ENCODE measurements around the gene MANEA. TPM values are rescaled to one million over a fixed set of nuclear protein-coding genes. Genes with fewer than 3 reads are reported as not detected.
A peak's percentile ranks its signal among the peaks of the same experiment; 100 is the strongest.

MANEA gene, protein sequence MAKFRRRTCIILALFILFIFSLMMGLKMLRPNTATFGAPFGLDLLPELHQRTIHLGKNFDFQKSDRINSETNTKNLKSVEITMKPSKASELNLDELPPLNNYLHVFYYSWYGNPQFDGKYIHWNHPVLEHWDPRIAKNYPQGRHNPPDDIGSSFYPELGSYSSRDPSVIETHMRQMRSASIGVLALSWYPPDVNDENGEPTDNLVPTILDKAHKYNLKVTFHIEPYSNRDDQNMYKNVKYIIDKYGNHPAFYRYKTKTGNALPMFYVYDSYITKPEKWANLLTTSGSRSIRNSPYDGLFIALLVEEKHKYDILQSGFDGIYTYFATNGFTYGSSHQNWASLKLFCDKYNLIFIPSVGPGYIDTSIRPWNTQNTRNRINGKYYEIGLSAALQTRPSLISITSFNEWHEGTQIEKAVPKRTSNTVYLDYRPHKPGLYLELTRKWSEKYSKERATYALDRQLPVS
- total RNA-seq, result 10 to 100 TPM; 19.6 to 22.4 TPM

DNA sequence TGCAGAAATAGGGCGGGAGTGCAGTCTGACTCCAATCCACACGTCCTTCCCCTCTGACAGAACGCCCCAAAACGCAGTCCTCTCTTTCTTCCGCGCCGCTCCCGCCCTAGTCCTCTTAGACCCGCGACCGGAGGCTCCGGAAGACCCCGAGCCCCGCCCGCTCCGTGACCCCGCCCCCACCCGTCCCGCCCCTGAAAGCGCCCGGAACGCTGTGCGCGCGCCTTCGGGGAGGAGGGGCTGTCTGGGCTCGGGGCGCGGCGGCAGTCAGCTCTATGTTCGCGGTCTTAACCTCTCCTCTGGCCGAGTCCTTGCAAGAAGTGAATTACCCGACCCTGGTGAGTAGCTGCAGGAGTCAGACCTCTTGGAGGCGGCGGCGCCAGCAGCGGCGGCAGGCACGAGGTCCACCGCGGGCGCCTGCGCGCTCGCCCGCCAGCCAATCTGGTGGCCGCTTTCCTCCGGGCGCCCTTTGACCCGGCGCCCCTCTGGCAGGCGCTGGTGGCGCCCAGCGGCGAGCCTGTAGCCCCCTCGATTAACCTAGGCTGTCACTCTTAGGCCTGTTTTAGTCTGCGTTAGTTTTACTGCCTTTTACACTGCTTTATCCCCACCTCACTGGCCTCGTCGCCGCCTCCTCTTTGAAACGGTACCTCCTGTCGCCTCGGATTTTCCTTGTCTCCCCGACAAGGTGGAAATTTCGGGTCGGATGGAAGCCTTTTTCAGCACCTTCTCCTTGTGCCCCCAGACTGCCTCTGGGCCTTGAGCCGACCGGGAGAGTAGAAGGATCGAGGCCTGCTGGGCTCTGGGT, at the start of gene MANEA:
MANEA (plus strand) TSS at position 232 of the 802 bp plus-strand sequence. CDS start 8,905 bp downstream, outside the sequence.
- ChIA-PET CTCF (no interaction called here), POLR2A (no interaction called here)
- peak; percentile 92 for DNase-seq
- Mint-ChIP-seq H3K36me3 (ENCODE audit: low read depth) (peaks cover 15% of the 10 kb centered on the region), H3K27me3 (no peaks in the 10 kb centered on the region), H3K4me3 (peak within 1 kb of the TSS; percentile 81), H3K27ac (peak within 1 kb of the TSS; percentile 98), H3K9me3 (ENCODE audit: low read depth) (no peaks in the 10 kb centered on the region), H3K4me1 (peaks cover 31% of the 10 kb centered on the region)
- ATAC-seq, result peak; percentile 92
- intact Hi-C loops (cut with DNase I, micrococcal nuclease), result loop anchor here (1.0 to 10.0 kb wide), 7 partner anchors 944 to 1707 kb away; partner anchors contain the start of genes MMS22L (in 2 of the 2), NDUFAF4 (in 2 of the 2), GPR63 (in 1 of the 2) and KLHL32 (in 1 of the 2)

DNA sequence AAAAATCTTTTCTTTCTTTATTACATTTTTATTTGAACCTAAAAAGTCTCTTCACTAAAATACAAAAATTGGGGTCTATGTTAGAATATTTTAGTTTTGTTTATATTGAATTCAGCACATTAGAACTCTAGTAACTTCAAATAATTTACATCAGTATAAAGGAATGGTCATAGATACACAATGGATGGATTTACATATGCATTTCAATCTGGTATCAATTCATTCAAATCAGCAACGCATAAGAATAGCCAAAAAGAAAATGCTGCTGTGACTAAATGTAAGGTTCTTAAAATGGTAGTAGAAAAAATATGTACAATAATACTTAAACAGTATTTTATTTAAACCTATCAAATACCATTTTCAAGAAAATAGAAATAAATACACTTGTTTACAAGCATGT, 47.6 kb upstream of the MANEA start:
- Mint-ChIP-seq H3K4me3 (no peak overlapping the region), H3K36me3 (ENCODE audit: low read depth) (no peaks in the 10 kb centered on the region), H3K27ac (no peak overlapping the region), H3K4me1 (no peaks in the 10 kb centered on the region), H3K9me3 (ENCODE audit: low read depth) (no peaks in the 10 kb centered on the region), H3K27me3 (peaks cover 6% of the 10 kb centered on the region)
- ChIA-PET POLR2A (no interaction called here), CTCF (no interaction called here)
- intact Hi-C loops (cut with DNase I, micrococcal nuclease), result no loop called here
- ATAC-seq (no peak), DNase-seq (no peak)

DNA sequence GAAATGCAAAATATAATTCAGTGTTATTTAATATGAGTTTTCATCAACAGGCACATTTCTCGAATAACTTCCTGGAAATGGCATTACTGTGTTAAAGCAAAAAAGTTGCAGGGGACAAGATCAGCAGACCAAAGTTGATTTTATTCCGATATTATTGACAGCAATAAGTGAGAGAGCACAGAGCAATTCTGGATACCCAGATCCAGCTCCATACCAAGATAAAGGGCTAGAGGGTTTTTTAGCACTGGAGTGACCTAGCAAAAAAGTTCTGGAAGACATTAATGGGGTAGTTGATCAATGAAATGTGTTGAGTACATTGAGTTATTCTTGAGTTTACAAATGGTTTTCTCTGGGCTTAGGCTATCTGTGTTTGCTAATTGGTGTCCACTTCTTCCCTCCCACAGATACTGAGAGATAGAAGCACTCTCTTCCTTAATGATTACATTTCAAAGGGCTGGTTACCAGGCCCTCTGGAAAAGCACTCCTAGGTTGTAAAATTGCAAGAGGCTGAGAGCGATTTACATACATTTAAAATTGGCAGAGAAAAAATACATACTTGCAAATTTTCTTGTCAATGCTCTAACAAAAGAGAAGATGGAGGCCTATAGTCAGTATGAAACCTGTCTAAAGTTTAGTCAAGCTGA, 47.0 kb upstream of the MANEA start:
- H3K4me1 Mint-ChIP-seq, result no peaks in the 10 kb centered on the region
- CTCF ChIA-PET, result no interaction called here
- H3K4me3 Mint-ChIP-seq, result no peak overlapping the region
- H3K9me3 Mint-ChIP-seq (ENCODE audit: low read depth), result no peaks in the 10 kb centered on the region
- intact Hi-C loops (cut with DNase I, micrococcal nuclease), result no loop called here
- DNase-seq, result no peak
- no peak overlapping the region for H3K27ac Mint-ChIP-seq
- peaks cover 3% of the 10 kb centered on the region for H3K27me3 Mint-ChIP-seq
- no peaks in the 10 kb centered on the region for H3K36me3 Mint-ChIP-seq (ENCODE audit: low read depth)
- POLR2A ChIA-PET, result no interaction called here
- ATAC-seq, result no peak

DNA sequence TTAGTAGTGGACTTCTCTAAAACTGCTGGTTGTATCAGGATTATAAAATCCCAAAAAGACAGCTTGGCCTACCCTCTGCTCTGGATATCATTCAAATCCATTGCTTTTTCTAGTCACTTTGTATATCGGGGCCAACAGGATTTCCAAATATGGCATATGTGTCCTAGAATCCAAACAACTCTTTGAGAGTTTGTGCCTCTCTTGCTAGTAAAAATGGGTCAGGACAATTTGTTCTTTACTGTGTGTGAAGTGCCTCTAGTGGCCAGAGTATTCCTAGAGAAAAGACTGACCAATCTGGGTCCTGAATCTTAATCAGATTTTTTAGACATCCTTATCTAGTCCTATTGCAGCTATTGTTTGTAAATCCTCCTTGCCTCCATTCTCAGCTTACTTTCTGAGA, 33.5 kb upstream of the MANEA start:
- ChIA-PET POLR2A (no interaction called here), CTCF (no interaction called here)
- H3K4me1 Mint-ChIP-seq, result no peaks in the 10 kb centered on the region
- no peak for ATAC-seq
- no peak overlapping the region for H3K27ac Mint-ChIP-seq
- no peaks in the 10 kb centered on the region for H3K9me3 Mint-ChIP-seq (ENCODE audit: low read depth)
- H3K36me3 Mint-ChIP-seq (ENCODE audit: low read depth), result no peaks in the 10 kb centered on the region
- H3K4me3 Mint-ChIP-seq, result no peak overlapping the region
- intact Hi-C loops (cut with DNase I, micrococcal nuclease), result no loop called here
- no peak for DNase-seq
- H3K27me3 Mint-ChIP-seq, result no peaks in the 10 kb centered on the region

DNA sequence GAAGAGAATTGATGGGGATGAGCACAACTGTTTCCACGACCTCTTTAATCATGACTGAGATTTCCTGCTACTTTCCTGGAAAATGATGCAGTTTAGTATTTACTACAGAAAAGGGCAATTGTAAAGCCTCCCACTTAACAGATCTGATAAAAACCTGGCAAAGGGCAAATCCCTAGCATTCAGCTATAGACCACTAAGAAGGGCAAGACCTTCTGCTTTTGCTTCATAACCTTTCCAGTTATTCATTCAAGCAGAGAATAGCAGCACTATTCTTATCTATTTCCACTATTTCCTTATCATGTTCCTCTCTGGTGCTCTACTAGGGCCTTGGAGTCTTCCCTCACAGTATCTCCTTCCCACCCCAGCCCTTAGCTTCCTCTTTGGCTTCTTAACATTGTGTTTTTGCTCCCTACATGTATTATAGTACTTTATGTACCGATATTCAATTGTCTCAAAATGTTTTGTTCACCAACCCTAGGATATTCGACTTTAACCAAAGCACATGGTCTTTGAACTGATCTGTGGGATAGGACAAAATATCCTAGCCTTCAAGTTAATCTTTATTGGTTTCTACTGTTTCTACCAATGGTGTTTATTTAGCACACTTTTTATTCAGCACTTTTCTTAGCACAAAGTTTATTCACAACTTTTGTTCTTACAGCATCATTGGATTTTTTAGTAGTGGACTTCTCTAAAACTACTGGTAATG, 32.7 kb upstream of the MANEA start:
- no peak overlapping the region for H3K4me3 Mint-ChIP-seq
- DNase-seq (no peak), ATAC-seq (no peak)
- intact Hi-C loops (cut with DNase I, micrococcal nuclease), result no loop called here
- CTCF ChIA-PET, result no interaction called here
- H3K4me1 Mint-ChIP-seq, result no peaks in the 10 kb centered on the region
- no peaks in the 10 kb centered on the region for H3K9me3 Mint-ChIP-seq (ENCODE audit: low read depth)
- no peaks in the 10 kb centered on the region for H3K27me3 Mint-ChIP-seq
- no peak overlapping the region for H3K27ac Mint-ChIP-seq
- POLR2A ChIA-PET, result no interaction called here
- no peaks in the 10 kb centered on the region for H3K36me3 Mint-ChIP-seq (ENCODE audit: low read depth)

- H3K4me1 Mint-ChIP-seq, result no peaks in the 10 kb centered on the region
- no peak for DNase-seq
- no peak overlapping the region for H3K4me3 Mint-ChIP-seq
- no peaks in the 10 kb centered on the region for H3K36me3 Mint-ChIP-seq (ENCODE audit: low read depth)
- no peak overlapping the region for H3K27ac Mint-ChIP-seq
- intact Hi-C loops (cut with DNase I, micrococcal nuclease), result no loop called here
- ATAC-seq, result no peak
- ChIA-PET CTCF (no interaction called here), POLR2A (no interaction called here)
- H3K27me3 Mint-ChIP-seq, result no peaks in the 10 kb centered on the region
- no peaks in the 10 kb centered on the region for H3K9me3 Mint-ChIP-seq (ENCODE audit: low read depth)
Observed at GRCh38 chr6:95545226-95545625, 32.1 kb upstream of the MANEA start.

GRCh38 chr6:95545686-95546085, 31.6 kb upstream of the MANEA start:
- no peak overlapping the region for H3K27ac Mint-ChIP-seq

GRCh38 chr6:95546148-95546547, 31.2 kb upstream of the MANEA start:
- no peak overlapping the region for H3K27ac Mint-ChIP-seq
- no peak overlapping the region for H3K4me3 Mint-ChIP-seq
- no peaks in the 10 kb centered on the region for H3K9me3 Mint-ChIP-seq (ENCODE audit: low read depth)
- H3K4me1 Mint-ChIP-seq, result no peaks in the 10 kb centered on the region
- ChIA-PET CTCF (no interaction called here), POLR2A (no interaction called here)
- ATAC-seq (no peak), DNase-seq (no peak)
- intact Hi-C loops (cut with DNase I, micrococcal nuclease), result no loop called here
- H3K27me3 Mint-ChIP-seq, result no peaks in the 10 kb centered on the region
- H3K36me3 Mint-ChIP-seq (ENCODE audit: low read depth), result no peaks in the 10 kb centered on the region

More at GRCh38 chr6:95545686-95546085, 31.6 kb upstream of the MANEA start:
- DNase-seq, result no peak
- H3K4me3 Mint-ChIP-seq, result no peak overlapping the region
- no peak for ATAC-seq
- no peaks in the 10 kb centered on the region for H3K9me3 Mint-ChIP-seq (ENCODE audit: low read depth)
- intact Hi-C loops (cut with DNase I, micrococcal nuclease), result no loop called here
- POLR2A ChIA-PET, result no interaction called here
- H3K36me3 Mint-ChIP-seq (ENCODE audit: low read depth), result no peaks in the 10 kb centered on the region
- H3K27me3 Mint-ChIP-seq, result no peaks in the 10 kb centered on the region
- CTCF ChIA-PET, result no interaction called here
- H3K4me1 Mint-ChIP-seq, result no peaks in the 10 kb centered on the region

DNA sequence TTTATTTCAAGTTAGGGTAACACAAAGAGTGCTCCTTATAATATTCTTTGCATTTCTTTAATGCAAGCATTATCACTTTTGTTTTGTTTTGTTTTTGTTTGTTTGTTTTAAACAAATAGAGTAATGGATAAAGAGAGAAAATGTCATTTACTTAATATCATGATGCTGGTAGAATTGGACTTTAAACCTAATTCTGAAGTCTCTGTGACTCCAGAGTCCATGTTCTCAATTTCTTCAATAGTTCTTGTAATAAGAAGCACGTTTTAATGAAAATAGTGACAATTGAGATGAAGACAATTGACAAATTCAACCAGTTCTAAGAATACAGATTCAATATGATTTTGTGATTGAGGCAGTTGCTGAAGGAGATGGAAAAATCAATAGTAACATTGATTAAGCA, 30.3 kb upstream of the MANEA start:
- no peaks in the 10 kb centered on the region for H3K9me3 Mint-ChIP-seq (ENCODE audit: low read depth)
- DNase-seq (no peak), ATAC-seq (no peak)
- intact Hi-C loops (cut with DNase I, micrococcal nuclease), result no loop called here
- POLR2A ChIA-PET, result no interaction called here
- CTCF ChIA-PET, result no interaction called here
- H3K4me1 Mint-ChIP-seq, result no peaks in the 10 kb centered on the region
- no peak overlapping the region for H3K4me3 Mint-ChIP-seq
- H3K27me3 Mint-ChIP-seq, result peaks cover 2% of the 10 kb centered on the region
- H3K27ac Mint-ChIP-seq, result no peak overlapping the region
- no peaks in the 10 kb centered on the region for H3K36me3 Mint-ChIP-seq (ENCODE audit: low read depth)

DNA sequence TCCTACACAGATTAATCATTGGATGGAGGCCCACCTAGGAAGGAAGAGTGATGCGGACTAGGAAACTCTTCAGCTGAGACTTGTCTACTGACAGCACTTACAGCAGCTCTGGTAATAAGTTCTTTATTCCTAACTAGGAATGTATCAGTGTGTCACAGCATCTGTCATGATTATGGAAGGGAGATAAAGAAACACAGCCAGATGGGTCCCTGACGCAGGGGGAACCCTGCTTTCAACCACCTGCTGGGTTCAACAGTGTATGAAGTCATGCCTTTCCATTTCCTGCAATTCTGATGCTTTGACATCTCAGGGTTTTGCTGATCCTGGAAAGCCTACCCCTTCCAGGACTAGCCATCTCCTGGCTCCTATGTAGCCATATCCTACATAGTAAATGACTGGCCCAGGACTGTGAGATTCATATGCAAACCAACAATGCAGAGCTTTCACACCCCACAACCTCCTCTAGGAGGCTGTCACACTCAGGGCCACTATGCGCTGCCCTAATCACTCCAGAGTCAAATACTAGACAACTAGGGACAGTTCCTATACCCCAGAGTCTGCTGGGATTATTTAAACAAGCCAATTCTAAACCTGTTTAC, 29.0 kb upstream of the MANEA start:
- Mint-ChIP-seq H3K4me3 (no peak overlapping the region), H3K4me1 (no peaks in the 10 kb centered on the region), H3K36me3 (ENCODE audit: low read depth) (no peaks in the 10 kb centered on the region), H3K27ac (no peak overlapping the region), H3K27me3 (peaks cover 4% of the 10 kb centered on the region), H3K9me3 (ENCODE audit: low read depth) (peaks cover 2% of the 10 kb centered on the region)
- CTCF ChIA-PET, result no interaction called here
- POLR2A ChIA-PET, result no interaction called here
- ATAC-seq (no peak), DNase-seq (no peak)
- intact Hi-C loops (cut with DNase I, micrococcal nuclease), result no loop called here

- H3K36me3 Mint-ChIP-seq (ENCODE audit: low read depth), result peaks cover 8% of the 10 kb centered on the region
- CTCF ChIA-PET, result no interaction called here
- peaks cover 7% of the 10 kb centered on the region for H3K27me3 Mint-ChIP-seq
- H3K4me3 Mint-ChIP-seq, result no peak overlapping the region
- no peak overlapping the region for H3K27ac Mint-ChIP-seq
- intact Hi-C loops (cut with DNase I, micrococcal nuclease), result no loop called here
- no peaks in the 10 kb centered on the region for H3K4me1 Mint-ChIP-seq
- peaks cover 9% of the 10 kb centered on the region for H3K9me3 Mint-ChIP-seq (ENCODE audit: low read depth)
- POLR2A ChIA-PET, result no interaction called here
- DNase-seq, result no peak
- no peak for ATAC-seq
Observed at GRCh38 chr6:95551678-95552324, 25.5 kb upstream of the MANEA start.
